Sigmoid colon (tissue), 7 donors: ENCODE measurements around the gene CCDC47. TPM values are rescaled to one million over a fixed set of nuclear protein-coding genes. Genes with fewer than 3 reads are reported as not detected.

Source experiments
- DNase-seq: peaks from one replicate; pipeline ENCODE4 v3.0.0-alpha.2; 2019
- H3K27ac ChIP-seq, 4 donors: fragments of 200-600 bp; sonication (generic); one replicate each; pipeline ENCODE4 v1.5.1; 2016 to 2019; ENCODE audit warnings: mild to moderate bottlenecking in 1 of 4
- H3K27me3 ChIP-seq, 3 donors: fragments of 200-600 bp; sonication (generic); one replicate each; pipeline ENCODE4 v1.5.1; 2019; ENCODE audit warnings: mild to moderate bottlenecking in 1 of 3
- H3K36me3 ChIP-seq, 4 donors: fragments of 200-600 bp; sonication (generic); one replicate each; pipeline ENCODE4 v1.5.1; 2016 to 2019
- H3K4me1 ChIP-seq, 4 donors: fragments of 200-600 bp; sonication (generic); one replicate each; pipeline ENCODE4 v1.5.1; 2017 to 2019
- H3K4me3 ChIP-seq, 4 donors: fragments of 200-600 bp; sonication (generic); one replicate each; pipeline ENCODE4 v1.5.1; 2017 to 2019; ENCODE audit warnings: mild to moderate bottlenecking in 2 of 4, moderate library complexity in 1 of 4
- H3K9me3 ChIP-seq, 4 donors: fragments of 200-600 bp in 3 of 4; sonication (generic) in 3 of 4; one replicate each; pipeline versions ENCODE4 v1.5.1 to v1.6.1; 2013 to 2019
- CTCF ChIP-seq, 4 experiments: fragments of 450-650 bp in 3 of 4; fragments of 200-600 bp in 1 of 4; IDR thresholded peaks; one replicate each; pipeline ENCODE4 v1.5.1; 2016 to 2019; ENCODE audit warnings: antibody characterized with exemption in 4 of 4, mild to moderate bottlenecking in 3 of 4, moderate library complexity in 2 of 4
- EP300 ChIP-seq, 4 donors: sonication (generic); formaldehyde crosslinking; IDR thresholded peaks; one replicate each; pipeline ENCODE4 v1.6.1; 2017; ENCODE audit warnings: antibody characterized with exemption in 4 of 4
- POLR2A ChIP-seq, 2 donors: fragments of 450-650 bp; IDR thresholded peaks; one replicate each; pipeline ENCODE4 v1.6.1; 2016; ENCODE audit warnings: antibody characterized with exemption in 2 of 2, mild to moderate bottlenecking in 2 of 2, moderate library complexity in 2 of 2
- POLR2AphosphoS5 ChIP-seq, 4 donors: sonication (generic); formaldehyde crosslinking; IDR thresholded peaks; one replicate each; pipeline ENCODE4 v1.6.1; 2017; ENCODE audit warnings: antibody characterized with exemption in 4 of 4
- WGBS, 2 donors: extraction: QIAGEN DNeasy Blood & Tissue Kit; methylation state at CpG; one replicate each; pipeline ENCODE4 v1.1.7; 2013; 5-methylcytosine and 5-hydroxymethylcytosine counted together
- intact Hi-C: fragments of 100-400 bp; cut with DNase I; formaldehyde crosslinking; loops from one replicate; pipeline ENCODE4 v1.15.1; 2023
- polyA plus RNA-seq, 3 donors: library from polyadenylated mRNA; stranded (reverse); fragments of 200-250 nt; gene quantifications; one replicate each; pipeline ENCODE4 v1.2.3, GENCODE V29; 2013
- total RNA-seq, 4 donors: library from RNA; depleted of rRNA; stranded (reverse); fragments of >200 nt; gene quantifications; one replicate each; pipeline ENCODE4 v1.1.0, GENCODE V29; 2016
- donor health status: healthy with polysubstance abuse.
- donor health status: Bipolar disorder and iron deficiency.
- donor health status: healthy.

The CCDC47 gene
- total and polyA plus RNA-seq, 7 donors: 12.0 to 65.4 (median 39.9) TPM

GRCh38 chr17:63714550-63715277 is 58.7 kb downstream of the CCDC47 start:
- WGBS, 2 donors: 87 to 88% methylated on average over 10 of the region's 10 CpGs
- Histone ChIP-seq H3K4me3 (no peak overlapping the region), H3K27me3 (no peaks in the 10 kb centered on the region), H3K9me3 (no peaks in the 10 kb centered on the region), H3K27ac (no peak overlapping the region), H3K4me1 (no peaks in the 10 kb centered on the region), H3K36me3 (peaks cover 0 to 59% (median 27%) of the 10 kb centered on the region in 4 donors)
- intact Hi-C loops: no loop called here
- no peak for TF ChIP-seq EP300 (IDR thresholded peaks at IDR 0.05)
- no peak for TF ChIP-seq POLR2A (IDR thresholded peaks at IDR 0.05)
- no peak for TF ChIP-seq CTCF (IDR thresholded peaks at IDR 0.05)
- no peak for TF ChIP-seq POLR2AphosphoS5 (IDR thresholded peaks at IDR 0.05)
- no peak for DNase-seq

- H3K27ac ChIP-seq: no peak overlapping the region
- no peak overlapping the region for H3K4me3 ChIP-seq
- H3K4me1 ChIP-seq: no peaks in the 10 kb centered on the region
- intact Hi-C loops: no loop called here
- H3K27me3 ChIP-seq: no peaks in the 10 kb centered on the region
- no peak for DNase-seq
- peaks cover 5 to 98% (median 46%) of the 10 kb centered on the region in 4 donors for H3K36me3 ChIP-seq
- H3K9me3 ChIP-seq: no peaks in the 10 kb centered on the region
- 92 to 95% methylated on average over 6 of the region's 6 CpGs for WGBS, 2 donors
- no peak for TF ChIP-seq EP300 (IDR thresholded peaks at IDR 0.05)
- no peak for TF ChIP-seq POLR2A (IDR thresholded peaks at IDR 0.05)
- TF ChIP-seq CTCF (IDR thresholded peaks at IDR 0.05): no peak
- TF ChIP-seq POLR2AphosphoS5 (IDR thresholded peaks at IDR 0.05): no peak
These were observed 64.3 kb downstream of the CCDC47 start for GRCh38 chr17:63709110-63709509.

GRCh38 chr17:63707151-63707550 is 66.2 kb downstream of the CCDC47 start:
- H3K4me1 ChIP-seq: no peaks in the 10 kb centered on the region
- H3K27ac ChIP-seq: no peak overlapping the region
- H3K9me3 ChIP-seq: no peaks in the 10 kb centered on the region
- 80 to 91% methylated on average over 11 of the region's 11 CpGs for WGBS, 2 donors
- no peaks in the 10 kb centered on the region for H3K27me3 ChIP-seq
- intact Hi-C loops: no loop called here
- H3K36me3 ChIP-seq: peaks cover 5 to 92% (median 41%) of the 10 kb centered on the region in 4 donors
- no peak overlapping the region for H3K4me3 ChIP-seq
- no peak for DNase-seq
- TF ChIP-seq POLR2AphosphoS5 (IDR thresholded peaks at IDR 0.05) (no peak), POLR2A (IDR thresholded peaks at IDR 0.05) (no peak), EP300 (IDR thresholded peaks at IDR 0.05) (no peak), CTCF (IDR thresholded peaks at IDR 0.05) (no peak)

- no peak overlapping the region for H3K4me3 ChIP-seq
- no peak for TF ChIP-seq CTCF (IDR thresholded peaks at IDR 0.05)
- TF ChIP-seq EP300 (IDR thresholded peaks at IDR 0.05): no peak
- no peak for TF ChIP-seq POLR2AphosphoS5 (IDR thresholded peaks at IDR 0.05)
- no peak for TF ChIP-seq POLR2A (IDR thresholded peaks at IDR 0.05)
- no peaks in the 10 kb centered on the region for H3K27me3 ChIP-seq
- 69 to 88% methylated on average over 7 of the region's 7 CpGs for WGBS, 2 donors
- peaks cover 0 to 4% (median 3%) of the 10 kb centered on the region in 4 donors for H3K4me1 ChIP-seq
- intact Hi-C loops: no loop called here
- no peak for DNase-seq
- H3K9me3 ChIP-seq: no peaks in the 10 kb centered on the region
- H3K27ac ChIP-seq: no peak overlapping the region
- peaks cover 5 to 86% (median 36%) of the 10 kb centered on the region in 4 donors for H3K36me3 ChIP-seq
These were observed 66.9 kb downstream of the CCDC47 start for GRCh38 chr17:63706336-63707082.
